ENCODE results near the gene SHPK. TPM values are rescaled to one million over a fixed set of nuclear protein-coding genes. Genes with fewer than 3 reads are reported as not detected.

The SHPK gene
- total RNA-seq, 1 experiment from 2014 or later = 8.4 TPM

DNA sequence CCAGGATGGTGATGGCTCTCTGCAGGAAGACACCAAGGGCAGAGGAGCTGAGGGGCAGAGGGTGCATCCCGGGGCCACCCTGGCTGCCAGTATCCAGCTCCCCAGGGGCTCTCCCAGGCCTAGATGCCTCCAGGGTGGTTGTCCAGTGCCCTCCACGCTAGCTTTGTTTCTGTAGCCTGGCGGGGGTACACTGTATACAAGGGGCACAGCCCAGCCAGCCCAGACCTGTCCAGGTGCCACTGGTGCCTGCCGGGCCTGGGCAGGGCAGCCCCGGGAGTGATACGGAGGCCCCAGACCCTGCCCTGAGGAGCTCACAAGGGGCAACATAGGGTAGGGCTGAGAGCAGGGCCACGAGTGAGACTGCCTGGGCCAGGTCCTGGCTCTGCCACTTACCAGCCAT lies 63.8 kb downstream of the SHPK start:
- H3K9me3 ChIP-seq (ENCODE audit: control insufficient read depth, insufficient read depth, low read depth, low read length) = no peaks in the 10 kb centered on the region
- H3K4me1 ChIP-seq (ENCODE audit: control insufficient read depth, insufficient read depth, low read length) = no peaks in the 10 kb centered on the region
- H3K36me3 ChIP-seq (ENCODE audit: control insufficient read depth, insufficient read depth, low read length) = no peaks in the 10 kb centered on the region
- in situ Hi-C loops (cut with HindIII; ENCODE audit: low pct_unique_long_range_greater_than_20kb, low sequenced_read_pairs) (no loop called here), intact Hi-C loops (cut with micrococcal nuclease; ENCODE audit: unreplicated experiment) (no loop called here)
- no peak for TF ChIP-seq POLR2AphosphoS5 (IDR thresholded peaks at IDR 0.05; ENCODE audit: low read depth, low read length)
- no peak for TF ChIP-seq SIN3A (IDR thresholded peaks at IDR 0.05; ENCODE audit: borderline replicate concordance, insufficient read depth, low read depth, low read length)
- TF ChIP-seq, protein P1, sequence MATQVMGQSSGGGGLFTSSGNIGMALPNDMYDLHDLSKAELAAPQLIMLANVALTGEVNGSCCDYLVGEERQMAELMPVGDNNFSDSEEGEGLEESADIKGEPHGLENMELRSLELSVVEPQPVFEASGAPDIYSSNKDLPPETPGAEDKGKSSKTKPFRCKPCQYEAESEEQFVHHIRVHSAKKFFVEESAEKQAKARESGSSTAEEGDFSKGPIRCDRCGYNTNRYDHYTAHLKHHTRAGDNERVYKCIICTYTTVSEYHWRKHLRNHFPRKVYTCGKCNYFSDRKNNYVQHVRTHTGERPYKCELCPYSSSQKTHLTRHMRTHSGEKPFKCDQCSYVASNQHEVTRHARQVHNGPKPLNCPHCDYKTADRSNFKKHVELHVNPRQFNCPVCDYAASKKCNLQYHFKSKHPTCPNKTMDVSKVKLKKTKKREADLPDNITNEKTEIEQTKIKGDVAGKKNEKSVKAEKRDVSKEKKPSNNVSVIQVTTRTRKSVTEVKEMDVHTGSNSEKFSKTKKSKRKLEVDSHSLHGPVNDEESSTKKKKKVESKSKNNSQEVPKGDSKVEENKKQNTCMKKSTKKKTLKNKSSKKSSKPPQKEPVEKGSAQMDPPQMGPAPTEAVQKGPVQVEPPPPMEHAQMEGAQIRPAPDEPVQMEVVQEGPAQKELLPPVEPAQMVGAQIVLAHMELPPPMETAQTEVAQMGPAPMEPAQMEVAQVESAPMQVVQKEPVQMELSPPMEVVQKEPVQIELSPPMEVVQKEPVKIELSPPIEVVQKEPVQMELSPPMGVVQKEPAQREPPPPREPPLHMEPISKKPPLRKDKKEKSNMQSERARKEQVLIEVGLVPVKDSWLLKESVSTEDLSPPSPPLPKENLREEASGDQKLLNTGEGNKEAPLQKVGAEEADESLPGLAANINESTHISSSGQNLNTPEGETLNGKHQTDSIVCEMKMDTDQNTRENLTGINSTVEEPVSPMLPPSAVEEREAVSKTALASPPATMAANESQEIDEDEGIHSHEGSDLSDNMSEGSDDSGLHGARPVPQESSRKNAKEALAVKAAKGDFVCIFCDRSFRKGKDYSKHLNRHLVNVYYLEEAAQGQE (IDR thresholded peaks at IDR 0.05; ENCODE audit: insufficient read depth in 1 of 2, low read depth in 2 of 2, low read length in 1 of 2) = no peak
- no TSS peak for BruUV-seq (replicated peaks)
- CTCF ChIA-PET = no interaction called here
- no peak for DNase-seq (ENCODE audit: low read depth, low spot score)
- no peak overlapping the region for H3K4me3 ChIP-seq (ENCODE audit: low read depth in 2 of 2, low read length in 2 of 2)
- POLR2A ChIA-PET = no interaction called here
- no peak overlapping the region for H3K27ac ChIP-seq (ENCODE audit: low read length)
- ATAC-seq = no peak
- H3K27me3 ChIP-seq (ENCODE audit: control insufficient read depth, insufficient read depth, low read length) = no peaks in the 10 kb centered on the region

DNA sequence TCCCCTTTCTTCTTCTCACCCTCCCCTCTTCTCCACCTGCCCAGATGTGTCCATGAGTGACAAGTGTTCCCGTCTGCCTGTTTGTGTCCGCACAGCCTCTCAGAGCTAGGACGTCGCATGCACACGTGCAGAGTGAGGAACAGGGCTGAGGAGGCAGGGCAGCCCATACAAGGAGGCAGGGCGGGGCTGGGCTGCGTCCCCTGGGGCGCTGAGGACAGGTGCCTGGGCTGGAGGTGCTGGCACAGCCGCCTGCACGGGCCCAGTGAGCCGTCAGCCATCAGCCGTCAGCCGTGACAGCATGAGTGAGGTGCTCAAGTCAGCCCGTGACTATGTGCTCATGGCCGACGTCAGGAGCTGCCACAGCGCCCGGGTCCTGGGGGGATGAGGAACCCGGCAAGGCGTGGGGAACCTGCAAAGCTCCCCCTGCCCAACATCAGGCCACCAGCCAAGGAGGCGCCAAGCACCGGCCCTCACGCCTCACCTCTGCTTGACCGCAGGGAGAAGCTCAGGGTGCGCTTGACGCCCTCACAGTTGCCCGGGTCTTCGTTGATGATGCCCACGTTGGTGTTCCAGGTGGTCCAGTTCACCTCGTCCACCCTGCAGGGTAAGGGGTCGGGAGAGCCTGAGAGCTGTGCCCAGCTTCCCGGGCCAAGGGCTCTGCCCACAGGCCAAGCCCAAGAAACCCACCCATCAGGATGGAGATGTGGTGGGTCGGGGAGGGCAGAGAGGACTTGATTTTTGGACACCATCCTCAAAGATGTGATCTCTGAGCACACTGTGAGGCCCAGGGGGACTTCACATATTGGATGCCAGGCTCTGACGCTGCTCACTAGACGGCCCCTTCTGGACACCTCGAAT lies 64.8 kb downstream of the SHPK start:
- TF ChIP-seq, protein P1 (IDR thresholded peaks at IDR 0.05; ENCODE audit: insufficient read depth in 1 of 2, low read depth in 2 of 2, low read length in 1 of 2) = no peak
- TF ChIP-seq, protein P2, sequence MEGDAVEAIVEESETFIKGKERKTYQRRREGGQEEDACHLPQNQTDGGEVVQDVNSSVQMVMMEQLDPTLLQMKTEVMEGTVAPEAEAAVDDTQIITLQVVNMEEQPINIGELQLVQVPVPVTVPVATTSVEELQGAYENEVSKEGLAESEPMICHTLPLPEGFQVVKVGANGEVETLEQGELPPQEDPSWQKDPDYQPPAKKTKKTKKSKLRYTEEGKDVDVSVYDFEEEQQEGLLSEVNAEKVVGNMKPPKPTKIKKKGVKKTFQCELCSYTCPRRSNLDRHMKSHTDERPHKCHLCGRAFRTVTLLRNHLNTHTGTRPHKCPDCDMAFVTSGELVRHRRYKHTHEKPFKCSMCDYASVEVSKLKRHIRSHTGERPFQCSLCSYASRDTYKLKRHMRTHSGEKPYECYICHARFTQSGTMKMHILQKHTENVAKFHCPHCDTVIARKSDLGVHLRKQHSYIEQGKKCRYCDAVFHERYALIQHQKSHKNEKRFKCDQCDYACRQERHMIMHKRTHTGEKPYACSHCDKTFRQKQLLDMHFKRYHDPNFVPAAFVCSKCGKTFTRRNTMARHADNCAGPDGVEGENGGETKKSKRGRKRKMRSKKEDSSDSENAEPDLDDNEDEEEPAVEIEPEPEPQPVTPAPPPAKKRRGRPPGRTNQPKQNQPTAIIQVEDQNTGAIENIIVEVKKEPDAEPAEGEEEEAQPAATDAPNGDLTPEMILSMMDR (IDR thresholded peaks at IDR 0.05) = no peak
- TF ChIP-seq POLR2AphosphoS5 (IDR thresholded peaks at IDR 0.05; ENCODE audit: low read depth, low read length) (no peak), TCF7L2 (IDR thresholded peaks at IDR 0.05; ENCODE audit: low read depth, low read length) (no peak), SIN3A (IDR thresholded peaks at IDR 0.05; ENCODE audit: borderline replicate concordance, insufficient read depth, low read depth, low read length) (no peak)
- DNase-seq (ENCODE audit: low read depth, low spot score) (no peak), ATAC-seq (no peak)
- Histone ChIP-seq H3K36me3 (ENCODE audit: control insufficient read depth, insufficient read depth, low read length) (no peaks in the 10 kb centered on the region), H3K4me3 (ENCODE audit: low read depth in 2 of 2, low read length in 2 of 2) (no peak overlapping the region), H3K4me1 (ENCODE audit: control insufficient read depth, insufficient read depth, low read length) (no peaks in the 10 kb centered on the region), H3K27ac (ENCODE audit: low read length) (no peak overlapping the region), H3K27me3 (ENCODE audit: control insufficient read depth, insufficient read depth, low read length) (no peaks in the 10 kb centered on the region), H3K9me3 (ENCODE audit: control insufficient read depth, insufficient read depth, low read depth, low read length) (no peaks in the 10 kb centered on the region)
- ChIA-PET POLR2A (no interaction called here), CTCF (no interaction called here)
- no TSS peak for BruUV-seq (replicated peaks)
- in situ Hi-C loops (cut with HindIII; ENCODE audit: low pct_unique_long_range_greater_than_20kb, low sequenced_read_pairs) (no loop called here), intact Hi-C loops (cut with micrococcal nuclease; ENCODE audit: unreplicated experiment) (no loop called here)

Data from Panc1 (cell line).